ENCODE results near the gene MBNL1. TPM values are rescaled to one million over a fixed set of nuclear protein-coding genes. Genes with fewer than 3 reads are reported as not detected.

The MBNL1 gene
- total and polyA plus RNA-seq, 2 of the 4 experiments (the other 2 are of a cell fraction), result 127 to 664 TPM

DNA sequence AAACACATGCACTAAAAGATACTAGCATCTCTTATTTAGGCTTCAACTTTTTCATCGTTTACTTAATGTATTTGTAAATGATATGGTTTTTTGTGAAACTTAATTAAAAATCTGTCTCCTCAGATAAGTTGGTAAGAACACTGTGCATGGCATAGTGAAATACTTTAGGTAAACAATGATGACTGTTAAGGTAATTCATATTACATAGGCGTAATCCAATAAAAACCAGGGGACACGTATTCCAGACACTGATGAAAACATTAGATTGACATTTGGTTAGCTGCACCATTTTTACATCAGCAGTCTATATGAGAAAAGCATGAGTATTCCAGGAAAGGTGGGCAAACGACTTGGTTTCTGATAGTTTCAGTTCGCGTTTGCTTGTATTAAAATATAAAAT is 170.0 kb downstream of the MBNL1 start:
- H2AK5ac ChIP-seq (ENCODE audit: low read depth, low read length), result no peak overlapping the region
- H3K27ac ChIP-seq (ENCODE audit: insufficient read depth, low read length), result no peak overlapping the region
- peaks cover 2% of the 10 kb centered on the region; the same call in 1 of the 2 replicates for H3K36me3 ChIP-seq (ENCODE audit: control insufficient read depth, insufficient read depth, low read length)
- in situ Hi-C loops (cut with MboI; ENCODE audit: low sequenced_read_pairs), result no loop called here
- no peak overlapping the region for H2BK120ac ChIP-seq (ENCODE audit: low read depth, low read length)
- no peak overlapping the region for H3K56ac ChIP-seq (ENCODE audit: extremely low read depth, insufficient read depth, low read length)
- H2BK5ac ChIP-seq (ENCODE audit: low read depth, low read length, poor library complexity, severe bottlenecking), result no peak overlapping the region
- H3K4me2 ChIP-seq (ENCODE audit: low read depth, low read length), result no peak overlapping the region
- WGBS, 2 experiments (ENCODE audit: extremely low coverage in 2 of 2, insufficient read length in 1 of 2), result no CpG with 5 or more reads among the region's 6 CpGs
- DNase-seq, result no peak
- no peak overlapping the region for H3K23ac ChIP-seq (ENCODE audit: low read depth, low read length)
- BruUV-seq (replicated peaks), result no TSS peak
- H4K91ac ChIP-seq (ENCODE audit: insufficient read depth, low read depth, low read length), result no peak overlapping the region
- no peak overlapping the region for H2BK15ac ChIP-seq (ENCODE audit: low read depth, low read length)
- no peak overlapping the region for H2BK20ac ChIP-seq (ENCODE audit: low read depth, low read length)
- no peak overlapping the region for H3K14ac ChIP-seq (replicated peaks; ENCODE audit: low read depth, low read length)
- H3K18ac ChIP-seq (ENCODE audit: low read depth, low read length), result no peak overlapping the region
- H3K9ac ChIP-seq (ENCODE audit: low read depth, low read length), result no peak overlapping the region
- H4K5ac ChIP-seq (ENCODE audit: low read depth, low read length), result no peak overlapping the region
- POLR2A ChIA-PET (ENCODE audit: unreplicated experiment), result no interaction called here
- H3K4ac ChIP-seq (ENCODE audit: low read depth, low read length), result no peak overlapping the region
- no peak overlapping the region for H3K4me3 ChIP-seq (ENCODE audit: insufficient read depth, low read depth, low read length)
- dilution Hi-C loops (cut with HindIII; ENCODE audit: low sequenced_read_pairs, unreplicated experiment), result no loop called here
- peaks cover 9 to 43% of the 10 kb centered on the region in 2 experiments for H3K79me1 ChIP-seq (ENCODE audit: low read depth in 1 of 2, low read length in 2 of 2)
- H3K27me3 ChIP-seq (ENCODE audit: control insufficient read depth, insufficient read depth, low read length), result no peaks in the 10 kb centered on the region
- H2AFZ ChIP-seq (replicated peaks; ENCODE audit: low read length, poor library complexity), result no peak overlapping the region
- H4K20me1 ChIP-seq (ENCODE audit: insufficient read depth, low read length), result peaks cover 17% of the 10 kb centered on the region; the same call in 1 of the 2 replicates
- no peak overlapping the region for H4K8ac ChIP-seq (ENCODE audit: low read depth in 2 of 2, low read length in 2 of 2)
- H2AK9ac ChIP-seq (replicated peaks; ENCODE audit: low read depth, low read length, poor library complexity), result no peak overlapping the region
- H3K9me1 ChIP-seq (ENCODE audit: insufficient read depth, low read length), result no peaks in the 10 kb centered on the region; the same call in 1 of the 2 replicates
- intact Hi-C loops (cut with micrococcal nuclease), result no loop called here
- CTCF ChIA-PET, result no interaction called here
- TF ChIP-seq MXI1 (IDR thresholded peaks at IDR 0.05; ENCODE audit: borderline replicate concordance, low read depth, low read length), result no peak
- TF ChIP-seq CHD1 (IDR thresholded peaks at IDR 0.05; ENCODE audit: low read depth, low read length), result no peak
- TF ChIP-seq, protein P1, sequence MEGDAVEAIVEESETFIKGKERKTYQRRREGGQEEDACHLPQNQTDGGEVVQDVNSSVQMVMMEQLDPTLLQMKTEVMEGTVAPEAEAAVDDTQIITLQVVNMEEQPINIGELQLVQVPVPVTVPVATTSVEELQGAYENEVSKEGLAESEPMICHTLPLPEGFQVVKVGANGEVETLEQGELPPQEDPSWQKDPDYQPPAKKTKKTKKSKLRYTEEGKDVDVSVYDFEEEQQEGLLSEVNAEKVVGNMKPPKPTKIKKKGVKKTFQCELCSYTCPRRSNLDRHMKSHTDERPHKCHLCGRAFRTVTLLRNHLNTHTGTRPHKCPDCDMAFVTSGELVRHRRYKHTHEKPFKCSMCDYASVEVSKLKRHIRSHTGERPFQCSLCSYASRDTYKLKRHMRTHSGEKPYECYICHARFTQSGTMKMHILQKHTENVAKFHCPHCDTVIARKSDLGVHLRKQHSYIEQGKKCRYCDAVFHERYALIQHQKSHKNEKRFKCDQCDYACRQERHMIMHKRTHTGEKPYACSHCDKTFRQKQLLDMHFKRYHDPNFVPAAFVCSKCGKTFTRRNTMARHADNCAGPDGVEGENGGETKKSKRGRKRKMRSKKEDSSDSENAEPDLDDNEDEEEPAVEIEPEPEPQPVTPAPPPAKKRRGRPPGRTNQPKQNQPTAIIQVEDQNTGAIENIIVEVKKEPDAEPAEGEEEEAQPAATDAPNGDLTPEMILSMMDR (conservative IDR thresholded peaks at IDR 0.05; ENCODE audit: low read depth, low read length), result no peak
- TF ChIP-seq RAD21 (IDR thresholded peaks at IDR 0.05; ENCODE audit: low read length), result no peak
- TF ChIP-seq CEBPB (IDR thresholded peaks at IDR 0.05; ENCODE audit: low read depth, low read length), result no peak
- no peak for TF ChIP-seq BHLHE40 (IDR thresholded peaks at IDR 0.05; ENCODE audit: low read depth, low read length)
- TF ChIP-seq NFE2L2 (IDR thresholded peaks at IDR 0.05; ENCODE audit: low read depth, low read length), result no peak
- TF ChIP-seq POLR2A (IDR thresholded peaks at IDR 0.05; ENCODE audit: low read depth, low read length), result no peak
- TF ChIP-seq, protein P2, sequence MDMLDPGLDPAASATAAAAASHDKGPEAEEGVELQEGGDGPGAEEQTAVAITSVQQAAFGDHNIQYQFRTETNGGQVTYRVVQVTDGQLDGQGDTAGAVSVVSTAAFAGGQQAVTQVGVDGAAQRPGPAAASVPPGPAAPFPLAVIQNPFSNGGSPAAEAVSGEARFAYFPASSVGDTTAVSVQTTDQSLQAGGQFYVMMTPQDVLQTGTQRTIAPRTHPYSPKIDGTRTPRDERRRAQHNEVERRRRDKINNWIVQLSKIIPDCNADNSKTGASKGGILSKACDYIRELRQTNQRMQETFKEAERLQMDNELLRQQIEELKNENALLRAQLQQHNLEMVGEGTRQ (IDR thresholded peaks at IDR 0.05; ENCODE audit: low read depth, low read length), result no peak
- no peak for TF ChIP-seq FOS (IDR thresholded peaks at IDR 0.05; ENCODE audit: low read depth, low read length)
- no peak for TF ChIP-seq MAZ (IDR thresholded peaks at IDR 0.05; ENCODE audit: borderline replicate concordance, low read depth, low read length)
- no peak for TF ChIP-seq MAFK (IDR thresholded peaks at IDR 0.05; ENCODE audit: low read depth, low read length)
- TF ChIP-seq SMC3 (IDR thresholded peaks at IDR 0.05; ENCODE audit: low read depth, low read length), result no peak
- TF ChIP-seq, protein P3, sequence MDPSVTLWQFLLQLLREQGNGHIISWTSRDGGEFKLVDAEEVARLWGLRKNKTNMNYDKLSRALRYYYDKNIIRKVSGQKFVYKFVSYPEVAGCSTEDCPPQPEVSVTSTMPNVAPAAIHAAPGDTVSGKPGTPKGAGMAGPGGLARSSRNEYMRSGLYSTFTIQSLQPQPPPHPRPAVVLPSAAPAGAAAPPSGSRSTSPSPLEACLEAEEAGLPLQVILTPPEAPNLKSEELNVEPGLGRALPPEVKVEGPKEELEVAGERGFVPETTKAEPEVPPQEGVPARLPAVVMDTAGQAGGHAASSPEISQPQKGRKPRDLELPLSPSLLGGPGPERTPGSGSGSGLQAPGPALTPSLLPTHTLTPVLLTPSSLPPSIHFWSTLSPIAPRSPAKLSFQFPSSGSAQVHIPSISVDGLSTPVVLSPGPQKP (IDR thresholded peaks at IDR 0.05; ENCODE audit: borderline replicate concordance, low read depth, low read length), result no peak
- no peak for TF ChIP-seq RCOR1 (IDR thresholded peaks at IDR 0.05; ENCODE audit: insufficient replicate concordance, low read length)
- peaks cover 2% of the 10 kb centered on the region; the same call in 1 of the 2 replicates for H3K9me3 ChIP-seq (ENCODE audit: control insufficient read depth, insufficient read depth, low read length)
- no peaks in the 10 kb centered on the region; the same call in 1 of the 2 replicates for H3K4me1 ChIP-seq (ENCODE audit: control insufficient read depth, insufficient read depth, low read length)
- ATAC-seq (ENCODE audit: low read depth), result no peak
